GM18499 (cell line): ENCODE results near the gene ABCC11.

Experiments used
- ATAC-seq: cut with Tn5 transposase; IDR thresholded peaks from one replicate; pipeline ENCODE4 v1.9.1; 2021; ENCODE audit warnings: moderate number of reproducible peaks; ENCODE audit not compliant: insufficient read depth, unreplicated experiment

The ABCC11 gene

GRCh38 chr16:48247311-48247710 lies at the start of gene ABCC11:
Gene ABCC11, minus strand, starts transcription at chr16:48247539. Its CDS starts 15,618 bp downstream, at chr16:48231921.
- ATAC-seq = no peak

GRCh38 chr16:48295488-48296281 lies 48.3 kb upstream of the ABCC11 start:
- no peak for ATAC-seq

GRCh38 chr16:48294724-48295123 lies 47.4 kb upstream of the ABCC11 start:
- ATAC-seq = no peak

- ATAC-seq = no peak
Observed at GRCh38 chr16:48292452-48292851, 45.1 kb upstream of the ABCC11 start.

- ATAC-seq = no peak
Observed at GRCh38 chr16:48291754-48292153, 44.4 kb upstream of the ABCC11 start.

- no peak for ATAC-seq
Observed at GRCh38 chr16:48291303-48291702, 44.0 kb upstream of the ABCC11 start.

GRCh38 chr16:48287239-48287638 lies 39.9 kb upstream of the ABCC11 start:
- ATAC-seq = no peak

GRCh38 chr16:48284772-48285409 lies 37.6 kb upstream of the ABCC11 start:
- no peak for ATAC-seq

GRCh38 chr16:48282636-48283263 lies 35.4 kb upstream of the ABCC11 start:
- ATAC-seq = no peak

- no peak for ATAC-seq
Observed at GRCh38 chr16:48280546-48280945, 33.2 kb upstream of the ABCC11 start.

GRCh38 chr16:48279199-48279598 lies 31.9 kb upstream of the ABCC11 start:
- no peak for ATAC-seq

- ATAC-seq = no peak
Observed at GRCh38 chr16:48277158-48277557, 29.8 kb upstream of the ABCC11 start.

- no peak for ATAC-seq
Observed at GRCh38 chr16:48276102-48276501, 28.8 kb upstream of the ABCC11 start.

GRCh38 chr16:48274476-48274875 lies 27.1 kb upstream of the ABCC11 start:
- no peak for ATAC-seq

- no peak for ATAC-seq
Observed at GRCh38 chr16:48272837-48273421, 25.6 kb upstream of the ABCC11 start.

- no peak for ATAC-seq
Observed at GRCh38 chr16:48271728-48272127, 24.4 kb upstream of the ABCC11 start.

- ATAC-seq = no peak
Observed at GRCh38 chr16:48269011-48269410, 21.7 kb upstream of the ABCC11 start.

- no peak for ATAC-seq
Observed at GRCh38 chr16:48262631-48263030, 15.3 kb upstream of the ABCC11 start.

- no peak for ATAC-seq
Observed at GRCh38 chr16:48261569-48261968, 14.2 kb upstream of the ABCC11 start.

GRCh38 chr16:48256579-48257177 lies 9.3 kb upstream of the ABCC11 start:
- ATAC-seq = no peak

GRCh38 chr16:48252013-48252412 lies 4.7 kb upstream of the ABCC11 start:
- no peak for ATAC-seq
